H9 (cell line): ENCODE data around the gene LRIG1. TPM values are rescaled to one million over a fixed set of nuclear protein-coding genes. Genes with fewer than 3 reads are reported as not detected.

Experiments
- DNase-seq: peaks from one replicate; pipeline ENCODE4 v3.0.0-alpha.2; 2017
- H2AFZ ChIP-seq: one replicate; pipeline ENCODE4 v1.6.1; 2013; ENCODE audit warnings: mild to moderate bottlenecking, low read length, control low read depth, moderate library complexity
- H2AK5ac ChIP-seq: 2 replicates; pipeline ENCODE4 v1.6.1; 2013; ENCODE audit warnings: low read length, control low read depth, mixed read lengths; ENCODE audit not compliant: insufficient read length
- H2BK120ac ChIP-seq: one replicate; pipeline ENCODE4 v1.6.1; 2013; ENCODE audit warnings: low read depth, mild to moderate bottlenecking, low read length, control low read depth, inconsistent platforms; ENCODE audit not compliant: poor library complexity, severe bottlenecking
- H2BK12ac ChIP-seq: 2 replicates; pipeline ENCODE4 v1.6.1; 2013; ENCODE audit warnings: low read length, control low read depth, mixed read lengths, low read depth; ENCODE audit not compliant: insufficient read length
- H2BK15ac ChIP-seq: 2 replicates; pipeline ENCODE4 v1.6.1; 2013; ENCODE audit warnings: low read depth, low read length, control low read depth
- H2BK20ac ChIP-seq: one replicate; pipeline ENCODE4 v1.6.1; 2013; ENCODE audit warnings: low read depth, mild to moderate bottlenecking, low read length, control low read depth, inconsistent platforms; ENCODE audit not compliant: poor library complexity, severe bottlenecking
- H2BK5ac ChIP-seq: 2 replicates; pipeline ENCODE4 v1.6.1; 2013; ENCODE audit warnings: low read length, control low read depth, mixed read lengths; ENCODE audit not compliant: insufficient read length
- H3K14ac ChIP-seq: 2 replicates; pipeline ENCODE4 v1.6.1; 2013; ENCODE audit warnings: low read length, control low read depth; ENCODE audit not compliant: insufficient read depth
- H3K18ac ChIP-seq: 2 replicates; pipeline ENCODE4 v1.6.1; 2013; ENCODE audit warnings: low read depth, mild to moderate bottlenecking, mixed read lengths, low read length, control low read depth; ENCODE audit not compliant: insufficient read length
- H3K23ac ChIP-seq: 2 replicates; pipeline ENCODE4 v1.6.1; 2013; ENCODE audit warnings: low read length, control low read depth, mixed read lengths, low read depth; ENCODE audit not compliant: insufficient read length
- H3K23me2 ChIP-seq: 2 replicates; pipeline ENCODE4 v1.6.1; 2013; ENCODE audit warnings: low read depth, mild to moderate bottlenecking, mixed read lengths, low read length, control low read depth; ENCODE audit not compliant: insufficient read length, poor library complexity, severe bottlenecking
- H3K27ac ChIP-seq: 2 replicates; pipeline ENCODE4 v1.5.1; 2013; ENCODE audit warnings: low read length, control low read depth, mixed read lengths, low read depth; ENCODE audit not compliant: insufficient read length
- H3K27me3 ChIP-seq: 2 replicates; pipeline ENCODE4 v1.6.1; 2013; ENCODE audit warnings: low read length, control low read depth, inconsistent platforms; ENCODE audit not compliant: insufficient read depth
- H3K4ac ChIP-seq: 2 replicates; pipeline ENCODE4 v1.6.1; 2013; ENCODE audit warnings: low read depth, mild to moderate bottlenecking, control low read depth, inconsistent platforms, low read length, moderate library complexity
- H3K4me1 ChIP-seq: 2 replicates; pipeline ENCODE4 v1.6.1; 2013; ENCODE audit warnings: low read length, control low read depth, inconsistent platforms; ENCODE audit not compliant: insufficient read depth
- H3K4me2 ChIP-seq: 2 replicates; pipeline ENCODE4 v1.6.1; 2013; ENCODE audit warnings: low read length, control low read depth, mixed read lengths; ENCODE audit not compliant: insufficient read length, insufficient read depth
- H3K56ac ChIP-seq: 2 replicates; pipeline ENCODE4 v1.6.1; 2013; ENCODE audit warnings: low read depth, mild to moderate bottlenecking, mixed read lengths, low read length, control low read depth; ENCODE audit not compliant: insufficient read length
- H3K79me1 ChIP-seq: 2 replicates; pipeline ENCODE4 v1.6.1; 2013; ENCODE audit warnings: low read depth, mild to moderate bottlenecking, moderate library complexity, low read length, control low read depth, inconsistent platforms; ENCODE audit not compliant: insufficient read depth, poor library complexity, severe bottlenecking
- H3K79me2 ChIP-seq: 2 replicates; pipeline ENCODE4 v1.6.1; 2013; ENCODE audit warnings: low read length, control low read depth, inconsistent platforms; ENCODE audit not compliant: insufficient read depth
- H3K9ac ChIP-seq: 2 replicates; pipeline ENCODE4 v1.6.1; 2013; ENCODE audit warnings: low read length, control low read depth, mixed read lengths; ENCODE audit not compliant: insufficient read length; ENCODE audit errors: extremely low read depth
- H3K9me3 ChIP-seq: one replicate; pipeline ENCODE4 v1.6.1; 2013; ENCODE audit warnings: low read depth, low read length, inconsistent platforms; ENCODE audit not compliant: control insufficient read depth
- H3T11ph ChIP-seq: one replicate; pipeline ENCODE4 v1.6.1; 2013; ENCODE audit warnings: mild to moderate bottlenecking, low read length, control low read depth, inconsistent platforms
- H4K20me1 ChIP-seq: one replicate; pipeline ENCODE4 v1.6.1; 2013; ENCODE audit not compliant: control insufficient read depth, insufficient read length, insufficient read depth
- H4K5ac ChIP-seq: 2 replicates; pipeline ENCODE4 v1.6.1; 2013; ENCODE audit warnings: low read depth, mild to moderate bottlenecking, mixed read lengths, low read length, control low read depth; ENCODE audit not compliant: insufficient read length
- H4K8ac ChIP-seq: replicated peaks from 2 replicates; pipeline ENCODE4 v1.6.1; 2013; ENCODE audit warnings: low read length, control low read depth, mixed read lengths, low read depth; ENCODE audit not compliant: insufficient read length
- H4K91ac ChIP-seq: 2 replicates; pipeline ENCODE4 v1.6.1; 2013; ENCODE audit warnings: low read depth, mild to moderate bottlenecking, moderate library complexity, mixed read lengths, low read length, control low read depth; ENCODE audit not compliant: insufficient read length
- H3K27ac Mint-ChIP-seq, 3 experiments: 2 replicates in 2 of 3; 3 replicates in 1 of 3; pipeline ENCODE4 v1.8.0; 2020 to 2021; ENCODE audit warnings: mixed read lengths in 3 of 3, mild to moderate bottlenecking in 1 of 3, moderate library complexity in 1 of 3
- H3K27me3 Mint-ChIP-seq: 2 replicates; pipeline ENCODE4 v1.8.0; 2021; ENCODE audit warnings: low read depth, mild to moderate bottlenecking, moderate library complexity, mixed read lengths
- H3K36me3 Mint-ChIP-seq, 3 experiments: 2 replicates in 2 of 3; 3 replicates in 1 of 3; pipeline ENCODE4 v1.8.0; 2020 to 2021; ENCODE audit warnings: low read depth in 3 of 3, mixed read lengths in 3 of 3; ENCODE audit not compliant: insufficient read depth in 1 of 3
- H3K4me1 Mint-ChIP-seq, 2 experiments: 2 replicates each; pipeline ENCODE4 v1.8.0; 2020; ENCODE audit warnings: mixed read lengths in 2 of 2
- H3K4me3 Mint-ChIP-seq, 2 experiments: 2 replicates in 1 of 2; 3 replicates in 1 of 2; pipeline ENCODE4 v1.8.0; 2020 to 2021; ENCODE audit warnings: mild to moderate bottlenecking in 2 of 2, mixed read lengths in 2 of 2, moderate library complexity in 1 of 2
- H3K9me3 Mint-ChIP-seq, 2 experiments: 2 replicates in 1 of 2; 3 replicates in 1 of 2; pipeline ENCODE4 v1.8.0; 2020; ENCODE audit warnings: mild to moderate bottlenecking in 2 of 2, mixed read lengths in 2 of 2, moderate library complexity in 1 of 2
- total RNA-seq: library from RNA; stranded (reverse); gene quantifications from 2 replicates; pipeline ENCODE4 v1.2.1, GENCODE V29; 2021
- TF ChIP-seq, protein P1 (sequence below): fragments of 200-600 bp; sonication (generic); conservative IDR thresholded peaks from 3 replicates; pipeline ENCODE4 v1.8.0; 2021; ENCODE audit warnings: antibody characterized with exemption, mild to moderate bottlenecking

The LRIG1 gene
- total RNA-seq, 1 experiment from 2014 or later, result 70.3 TPM

DNA sequence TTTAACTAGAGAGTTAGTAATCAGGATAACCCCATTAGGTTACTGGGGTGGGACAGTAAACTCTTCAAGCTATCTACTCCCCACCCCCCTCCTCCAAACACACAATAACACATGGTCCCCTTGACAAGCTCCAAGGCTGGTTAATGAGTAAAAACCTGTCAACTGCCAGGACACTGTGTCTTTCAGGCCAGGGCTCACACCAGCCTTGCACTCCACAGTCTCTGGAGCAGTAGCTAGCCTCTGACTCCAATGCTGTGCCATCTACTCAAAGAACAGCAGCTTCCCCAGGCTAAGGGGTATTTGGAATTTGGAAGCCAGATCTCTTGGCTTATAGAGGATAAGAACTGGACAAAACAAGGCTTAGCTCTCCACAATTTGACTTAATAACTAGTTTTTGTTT lies 115.8 kb downstream of the LRIG1 start:
- peaks cover 73 to 96% (median 90%) of the 10 kb centered on the region in 3 experiments for H3K36me3 Mint-ChIP-seq
- peaks cover 3% of the 10 kb centered on the region for H4K20me1 ChIP-seq

More for the DNA sequence above, 115.8 kb downstream of the LRIG1 start:
- H3K9ac ChIP-seq, result no peak overlapping the region
- H3K23me2 ChIP-seq, result no peaks in the 10 kb centered on the region
- H3K56ac ChIP-seq, result no peak overlapping the region
- TF ChIP-seq, protein P1, sequence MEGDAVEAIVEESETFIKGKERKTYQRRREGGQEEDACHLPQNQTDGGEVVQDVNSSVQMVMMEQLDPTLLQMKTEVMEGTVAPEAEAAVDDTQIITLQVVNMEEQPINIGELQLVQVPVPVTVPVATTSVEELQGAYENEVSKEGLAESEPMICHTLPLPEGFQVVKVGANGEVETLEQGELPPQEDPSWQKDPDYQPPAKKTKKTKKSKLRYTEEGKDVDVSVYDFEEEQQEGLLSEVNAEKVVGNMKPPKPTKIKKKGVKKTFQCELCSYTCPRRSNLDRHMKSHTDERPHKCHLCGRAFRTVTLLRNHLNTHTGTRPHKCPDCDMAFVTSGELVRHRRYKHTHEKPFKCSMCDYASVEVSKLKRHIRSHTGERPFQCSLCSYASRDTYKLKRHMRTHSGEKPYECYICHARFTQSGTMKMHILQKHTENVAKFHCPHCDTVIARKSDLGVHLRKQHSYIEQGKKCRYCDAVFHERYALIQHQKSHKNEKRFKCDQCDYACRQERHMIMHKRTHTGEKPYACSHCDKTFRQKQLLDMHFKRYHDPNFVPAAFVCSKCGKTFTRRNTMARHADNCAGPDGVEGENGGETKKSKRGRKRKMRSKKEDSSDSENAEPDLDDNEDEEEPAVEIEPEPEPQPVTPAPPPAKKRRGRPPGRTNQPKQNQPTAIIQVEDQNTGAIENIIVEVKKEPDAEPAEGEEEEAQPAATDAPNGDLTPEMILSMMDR, result no peak
- no peaks in the 10 kb centered on the region for H3K9me3 ChIP-seq
- no peak overlapping the region for H2BK15ac ChIP-seq
- no peaks in the 10 kb centered on the region for H3K9me3 Mint-ChIP-seq
- no peaks in the 10 kb centered on the region for H3K79me1 ChIP-seq
- H4K5ac ChIP-seq, result no peak overlapping the region
- H2AK5ac ChIP-seq, result no peak overlapping the region
- H3K27ac ChIP-seq, result no peak overlapping the region
- peak; percentile 3 for DNase-seq
- H4K91ac ChIP-seq, result no peak overlapping the region
- H2BK12ac ChIP-seq, result no peak overlapping the region
- no peaks in the 10 kb centered on the region for H3K27me3 Mint-ChIP-seq
- H2AFZ ChIP-seq, result no peak overlapping the region
- no peak overlapping the region for H4K8ac ChIP-seq
- H2BK20ac ChIP-seq, result no peak overlapping the region
- H3K4me1 ChIP-seq, result no peaks in the 10 kb centered on the region
- H3K27me3 ChIP-seq, result no peaks in the 10 kb centered on the region
- H3K18ac ChIP-seq, result no peak overlapping the region
- no peak overlapping the region for H2BK5ac ChIP-seq
- no peak overlapping the region for H3K4me2 ChIP-seq
- no peak overlapping the region for H3K4ac ChIP-seq
- H2BK120ac ChIP-seq, result no peak overlapping the region
- H3K27ac Mint-ChIP-seq, result no peak overlapping the region; a peak in 1 of 7 replicates
- no peak overlapping the region for H3K14ac ChIP-seq
- peaks cover 2% of the 10 kb centered on the region; the same call in 1 of the 2 replicates for H3K79me2 ChIP-seq
- no peak overlapping the region for H3K23ac ChIP-seq
- no peak overlapping the region for H3T11ph ChIP-seq
- H3K4me3 Mint-ChIP-seq, result no peak overlapping the region
- H3K4me1 Mint-ChIP-seq, result peaks cover 7 to 13% of the 10 kb centered on the region in 2 experiments
